H1 (cell line): ENCODE data around the gene F2. TPM values are rescaled to one million over a fixed set of nuclear protein-coding genes. Genes with fewer than 3 reads are reported as not detected.

Experiments
- CTCF ChIA-PET: fragments of 300-600 bp; sonication (Branson Sonifier 250); formaldehyde crosslinking; loops from one replicate; lab custom pipeline; 2021; ENCODE audit not compliant: partially characterized antibody; lab: Charles Lee
- POLR2A ChIA-PET: fragments of 300-600 bp; sonication (Branson Sonifier 250); formaldehyde crosslinking; loops from one replicate; lab custom pipeline; 2021; ENCODE audit warnings: inconsistent platforms; ENCODE audit not compliant: partially characterized antibody; lab: Charles Lee
- DNase-seq, 2 experiments: peaks; one replicate each; pipeline versions ENCODE4 v3.0.0 to v3.0.0-alpha.2; 2010 to 2022; ENCODE audit warnings: low spot score in 2 of 2, low read depth in 1 of 2, mixed read lengths in 1 of 2
- FAIRE-seq: peaks from 2 replicates; lab custom pipeline; 2011; peaks lifted over from hg19 to GRCh38; lab: Jason Lieb, UNC
- H2AFZ ChIP-seq: 2 replicates; pipeline ENCODE4 v1.8.1; 2012; ENCODE audit warnings: low read length, inconsistent platforms
- H2AK5ac ChIP-seq: 2 replicates; pipeline ENCODE4 v1.6.1; 2013; ENCODE audit warnings: low read depth, low read length
- H2BK120ac ChIP-seq: replicated peaks from 2 replicates; pipeline ENCODE3; 2013; ENCODE audit warnings: low read depth, low read length, inconsistent platforms
- H2BK12ac ChIP-seq: 2 replicates; pipeline ENCODE4 v1.6.1; 2013; ENCODE audit warnings: low read depth, low read length
- H2BK15ac ChIP-seq: 2 replicates; pipeline ENCODE4 v1.6.1; 2013; ENCODE audit warnings: low read length
- H2BK20ac ChIP-seq: 2 replicates; pipeline ENCODE4 v1.6.1; 2013; ENCODE audit warnings: low read length
- H2BK5ac ChIP-seq: 2 replicates; pipeline ENCODE4 v1.6.1; 2013; ENCODE audit warnings: low read depth, low read length
- H3K14ac ChIP-seq: 2 replicates; pipeline ENCODE4 v1.6.1; 2013; ENCODE audit warnings: inconsistent platforms; ENCODE audit not compliant: insufficient read length
- H3K18ac ChIP-seq: 2 replicates; pipeline ENCODE4 v1.6.1; 2013; ENCODE audit warnings: low read length; ENCODE audit errors: extremely low read depth
- H3K23ac ChIP-seq: 2 replicates; pipeline ENCODE4 v1.6.1; 2013; ENCODE audit warnings: inconsistent platforms; ENCODE audit not compliant: insufficient read length
- H3K23me2 ChIP-seq: 2 replicates; pipeline ENCODE4 v1.6.1; 2013; ENCODE audit warnings: low read depth, low read length
- H3K27ac ChIP-seq: 2 replicates; pipeline ENCODE4 v1.6.1; 2011; ENCODE audit warnings: low read depth, low read length, inconsistent platforms
- H3K27me3 ChIP-seq, 4 experiments: replicated peaks in 1 of 4; 1 replicate in 1 of 4; 2 replicates in 3 of 4; pipeline versions ENCODE4 v1.6.1 to v1.8.1; 2011 to 2013; ENCODE audit warnings: low read length in 3 of 4, mild to moderate bottlenecking in 3 of 4, inconsistent platforms in 2 of 4, mixed read lengths in 2 of 4, moderate library complexity in 1 of 4; ENCODE audit not compliant: control insufficient read depth in 3 of 4, insufficient read depth in 3 of 4; ENCODE audit errors: extremely low read depth in 1 of 4
- H3K36me3 ChIP-seq, 4 experiments: 2 replicates each; pipeline versions ENCODE4 v1.6.1 to v1.8.1; 2011 to 2013; ENCODE audit warnings: mild to moderate bottlenecking in 4 of 4, low read length in 3 of 4, moderate library complexity in 2 of 4, control low read depth in 1 of 4, inconsistent platforms in 1 of 4; ENCODE audit not compliant: insufficient read depth in 4 of 4, control insufficient read depth in 2 of 4
- H3K4ac ChIP-seq: replicated peaks from 2 replicates; pipeline ENCODE3; 2013; ENCODE audit warnings: low read length, low read depth, mixed read lengths, inconsistent platforms; ENCODE audit not compliant: insufficient read length
- H3K4me1 ChIP-seq, 4 experiments: replicated peaks in 1 of 4; 1 replicate in 1 of 4; 2 replicates in 3 of 4; pipeline versions ENCODE4 v1.6.1 to v1.8.1; 2011 to 2013; ENCODE audit warnings: low read length in 3 of 4, inconsistent platforms in 2 of 4, mixed read lengths in 1 of 4; ENCODE audit not compliant: insufficient read depth in 4 of 4, control insufficient read depth in 3 of 4
- H3K4me2 ChIP-seq, 2 experiments: 2 replicates each; pipeline versions ENCODE4 v1.6.1 to v1.8.1; 2011 to 2013; ENCODE audit warnings: low read depth in 2 of 2, low read length in 2 of 2, control low read depth in 1 of 2, inconsistent platforms in 1 of 2, mild to moderate bottlenecking in 1 of 2; ENCODE audit not compliant: insufficient read depth in 1 of 2
- H3K4me3 ChIP-seq, 4 experiments: fragments of 200-600, 300-600 bp in 1 of 4; sonication (generic), shearing (Covaris generic), sonication (Bioruptor Twin) in 1 of 4; 2 replicates each; pipeline versions ENCODE4 v1.5.1 to v1.8.1; 2011 to 2016; ENCODE audit warnings: low read length in 4 of 4, low read depth in 3 of 4, control low read depth in 2 of 4, inconsistent platforms in 2 of 4, mild to moderate bottlenecking in 2 of 4, mixed read lengths in 1 of 4, moderate library complexity in 1 of 4; ENCODE audit not compliant: insufficient read depth in 2 of 4; ENCODE audit errors: extremely low read depth in 1 of 4
- H3K56ac ChIP-seq: replicated peaks from 2 replicates; pipeline ENCODE3; 2013; ENCODE audit warnings: low read depth, mild to moderate bottlenecking, mixed read lengths, low read length, inconsistent platforms; ENCODE audit not compliant: insufficient read length
- H3K79me1 ChIP-seq: 2 replicates; pipeline ENCODE4 v1.6.1; 2013; ENCODE audit warnings: low read depth, low read length, control low read depth
- H3K79me2 ChIP-seq, 2 experiments: 2 replicates each; pipeline versions ENCODE4 v1.6.1 to v1.8.1; 2012 to 2013; ENCODE audit warnings: low read length in 2 of 2, mild to moderate bottlenecking in 2 of 2, inconsistent platforms in 1 of 2; ENCODE audit not compliant: insufficient read depth in 2 of 2, control insufficient read depth in 1 of 2
- H3K9ac ChIP-seq, 4 experiments: replicated peaks in 1 of 4; 1 replicate in 1 of 4; 2 replicates in 3 of 4; pipeline versions ENCODE4 v1.6.1 to v1.8.1; 2011 to 2013; ENCODE audit warnings: low read depth in 3 of 4, low read length in 3 of 4, control low read depth in 2 of 4, mild to moderate bottlenecking in 2 of 4, moderate library complexity in 2 of 4, inconsistent platforms in 1 of 4; ENCODE audit errors: extremely low read depth in 1 of 4
- H3K9me3 ChIP-seq, 2 experiments: 2 replicates each; pipeline versions ENCODE4 v1.6.1 to v1.8.1; 2012 to 2013; ENCODE audit warnings: mild to moderate bottlenecking in 2 of 2, moderate library complexity in 2 of 2, control low read depth in 1 of 2, inconsistent platforms in 1 of 2, low read depth in 1 of 2, low read length in 1 of 2, mixed read lengths in 1 of 2; ENCODE audit not compliant: insufficient read depth in 2 of 2
- H4K20me1 ChIP-seq, 2 experiments: replicated peaks in 1 of 2; 2 replicates each; pipeline versions ENCODE3 to v1.8.1; 2011 to 2013; ENCODE audit warnings: inconsistent platforms in 2 of 2, low read length in 2 of 2, mild to moderate bottlenecking in 1 of 2; ENCODE audit not compliant: insufficient read depth in 2 of 2, control insufficient read depth in 1 of 2
- H4K5ac ChIP-seq: 2 replicates; pipeline ENCODE4 v1.6.1; 2013; ENCODE audit warnings: low read length, low read depth, mixed read lengths, inconsistent platforms; ENCODE audit not compliant: insufficient read length
- H4K8ac ChIP-seq: 2 replicates; pipeline ENCODE4 v1.8.0; 2013; ENCODE audit warnings: mild to moderate bottlenecking, moderate library complexity, low read length, inconsistent platforms; ENCODE audit not compliant: insufficient read depth; ENCODE audit errors: extremely low read depth
- H4K91ac ChIP-seq: replicated peaks from 2 replicates; pipeline ENCODE3; 2013; ENCODE audit warnings: low read length, mixed read lengths, inconsistent platforms; ENCODE audit not compliant: insufficient read length
- ASH2L ChIP-seq: fragments of 200-600, 300-600 bp; sonication (generic); IDR thresholded peaks from one replicate; pipeline ENCODE4 v1.7.1; 2017; ENCODE audit warnings: low read length
- CBX5 ChIP-seq: fragments of 300-800, 300-1000 bp; sonication (generic); IDR thresholded peaks from 2 replicates; pipeline ENCODE4 v1.7.1; 2016; ENCODE audit warnings: antibody characterized with exemption, low read length, low read depth
- CHD2 ChIP-seq: IDR thresholded peaks from 2 replicates; pipeline ENCODE4 v1.6.1; 2012; ENCODE audit warnings: low read length, improper control_type of control experiment
- CTBP2 ChIP-seq: IDR thresholded peaks from 2 replicates; pipeline ENCODE4 v1.7.0; 2011; ENCODE audit warnings: borderline replicate concordance, mild to moderate bottlenecking, moderate library complexity, mixed read lengths, low read length; ENCODE audit not compliant: insufficient read depth, insufficient read length
- EGR1 ChIP-seq: IDR thresholded peaks from 2 replicates; pipeline ENCODE4 v1.6.1; 2011; ENCODE audit warnings: low read depth, low read length, borderline replicate concordance
- EP300 ChIP-seq, 2 experiments: IDR thresholded peaks; 1 replicate in 1 of 2; 2 replicates in 1 of 2; pipeline ENCODE4 v1.6.1; 2011 to 2012; ENCODE audit warnings: low read depth in 2 of 2, low read length in 2 of 2, mild to moderate bottlenecking in 2 of 2, borderline replicate concordance in 1 of 2, inconsistent platforms in 1 of 2, moderate library complexity in 1 of 2
- EZH2 ChIP-seq: fragments of 200-600 bp; sonication (generic); IDR thresholded peaks from 2 replicates; pipeline ENCODE4 v1.7.1; 2012; ENCODE audit warnings: low read depth, mild to moderate bottlenecking, moderate library complexity, low read length, inconsistent platforms; ENCODE audit not compliant: severe bottlenecking
- GABPA ChIP-seq: IDR thresholded peaks from 2 replicates; pipeline ENCODE4 v1.6.1; 2011; ENCODE audit warnings: mild to moderate bottlenecking, low read length, moderate library complexity, borderline replicate concordance; ENCODE audit not compliant: insufficient read depth
- JUN ChIP-seq: IDR thresholded peaks from 2 replicates; pipeline ENCODE4 v1.6.1; 2011; ENCODE audit warnings: low read depth, mild to moderate bottlenecking, improper control_type of control experiment, low read length
- JUND ChIP-seq: IDR thresholded peaks from 2 replicates; pipeline ENCODE4 v1.6.1; 2011; ENCODE audit warnings: mild to moderate bottlenecking, improper control_type of control experiment, low read length
- NANOG ChIP-seq: IDR thresholded peaks from 2 replicates; pipeline ENCODE4 v1.6.1; 2011; ENCODE audit warnings: low read length, low read depth, mild to moderate bottlenecking, inconsistent platforms; ENCODE audit not compliant: insufficient read depth, poor library complexity, severe bottlenecking
- PHF8 ChIP-seq: fragments of 200-600 bp; sonication (generic); conservative IDR thresholded peaks from 2 replicates; pipeline ENCODE4 v1.7.1; 2012; ENCODE audit warnings: low read depth, mild to moderate bottlenecking, inconsistent platforms, low read length, moderate library complexity
- POLR2AphosphoS5 ChIP-seq: IDR thresholded peaks from 2 replicates; pipeline ENCODE4 v1.6.1; 2011; ENCODE audit warnings: low read depth, low read length
- RBBP5 ChIP-seq: IDR thresholded peaks from 2 replicates; pipeline ENCODE4 v1.7.1; 2012; ENCODE audit warnings: low read depth, mild to moderate bottlenecking, inconsistent platforms, low read length, moderate library complexity, borderline replicate concordance
- RXRA ChIP-seq: IDR thresholded peaks from 2 replicates; pipeline ENCODE4 v1.6.1; 2011; ENCODE audit warnings: low read depth, mild to moderate bottlenecking, low read length, moderate library complexity; ENCODE audit not compliant: insufficient read depth
- TAF1 ChIP-seq: IDR thresholded peaks from 2 replicates; pipeline ENCODE4 v1.6.1; 2011; ENCODE audit warnings: mild to moderate bottlenecking, low read depth, low read length
- polyA plus RNA-seq, 7 experiments: library from polyadenylated mRNA; depleted of rRNA in 3 of 7; stranded (reverse) in 5 of 7; unstranded in 2 of 7; fragments of >200 nt in 5 of 7; fragments of 200-250 nt in 2 of 7; gene quantifications; 1 replicate in 5 of 7; 2 replicates in 1 of 7; 4 replicates in 1 of 7; pipeline versions ENCODE4 v1.2.1 to v1.2.3, GENCODE V29; 2011 to 2013; ENCODE audit warnings: missing spikeins in 2 of 7, mixed read lengths in 2 of 7
- total RNA-seq: library from RNA; stranded (reverse); fragmentation: NEBNext Ultra II Directional; extraction: Animal tissue kit (Norgen Biotek cat#: 25700); gene quantifications from 2 replicates; pipeline ENCODE4 v1.2.1, GENCODE V29; 2021

The F2 gene
- total and polyA plus RNA-seq, 2 of the 8 experiments (the other 6 are each of a cell fraction or from before 2014, with no cell fraction given), result 0.11 TPM; not detected in 1

GRCh38 chr11:46755962-46756361, 36.9 kb downstream of the F2 start:
- no peak for DNase-seq
- Histone ChIP-seq H2BK20ac (no peak overlapping the region), H3K23ac (no peak overlapping the region), H3K4me2 (no peak overlapping the region), H3K27me3 (no peaks in the 10 kb centered on the region), H2AK5ac (no peak overlapping the region), H4K91ac (no peak overlapping the region), H3K18ac (no peak overlapping the region), H3K4me3 (no peak overlapping the region), H2BK15ac (no peak overlapping the region), H4K20me1 (peaks cover 2 to 3% of the 10 kb centered on the region in 2 experiments), H3K14ac (no peak overlapping the region), H3K23me2 (no peaks in the 10 kb centered on the region), H3K9ac (no peak overlapping the region), H3K4me1 (no peaks in the 10 kb centered on the region), H2BK5ac (no peak overlapping the region), H2BK12ac (no peak overlapping the region), H3K4ac (no peak overlapping the region), H2AFZ (no peak overlapping the region), H2BK120ac (no peak overlapping the region), H3K56ac (no peak overlapping the region), H4K8ac (no peak overlapping the region), H3K79me1 (no peaks in the 10 kb centered on the region), H3K36me3 (peaks cover 35 to 85% (median 72%) of the 10 kb centered on the region in 4 experiments), H3K79me2 (no peaks in the 10 kb centered on the region), H3K9me3 (no peaks in the 10 kb centered on the region), H3K27ac (no peak overlapping the region), H4K5ac (no peak overlapping the region)
- ChIA-PET CTCF (no interaction called here), POLR2A (no interaction called here)
- FAIRE-seq, result no peak
- no peak for TF ChIP-seq PHF8
- no peak for TF ChIP-seq JUND
- TF ChIP-seq RBBP5, result no peak
- TF ChIP-seq JUN, result no peak
- TF ChIP-seq EGR1, result no peak
- no peak for TF ChIP-seq EZH2
- TF ChIP-seq CHD2, result no peak
- no peak for TF ChIP-seq RXRA
- no peak for TF ChIP-seq POLR2AphosphoS5
- no peak for TF ChIP-seq CBX5
- TF ChIP-seq NANOG, result no peak
- TF ChIP-seq CTBP2, result no peak
- TF ChIP-seq ASH2L, result no peak
- no peak for TF ChIP-seq EP300 (IDR thresholded peaks at IDR 0.05; ENCODE audit: borderline replicate concordance in 1 of 2, low read depth in 2 of 2, low read length in 2 of 2)
- TF ChIP-seq GABPA, result no peak
- TF ChIP-seq TAF1, result no peak
